H9 (cell line): Measurements from ENCODE around the gene SLC13A5. TPM values are rescaled to one million over a fixed set of nuclear protein-coding genes. Genes with fewer than 3 reads are reported as not detected.

Experiments
- DNase-seq: peaks from one replicate; pipeline ENCODE4 v3.0.0-alpha.2; 2017
- H2AFZ ChIP-seq: one replicate; pipeline ENCODE4 v1.6.1; 2013; ENCODE audit warnings: mild to moderate bottlenecking, low read length, control low read depth, moderate library complexity
- H2AK5ac ChIP-seq: 2 replicates; pipeline ENCODE4 v1.6.1; 2013; ENCODE audit warnings: low read length, control low read depth, mixed read lengths; ENCODE audit not compliant: insufficient read length
- H2BK120ac ChIP-seq: one replicate; pipeline ENCODE4 v1.6.1; 2013; ENCODE audit warnings: low read depth, mild to moderate bottlenecking, low read length, control low read depth, inconsistent platforms; ENCODE audit not compliant: poor library complexity, severe bottlenecking
- H2BK12ac ChIP-seq: 2 replicates; pipeline ENCODE4 v1.6.1; 2013; ENCODE audit warnings: low read length, control low read depth, mixed read lengths, low read depth; ENCODE audit not compliant: insufficient read length
- H2BK15ac ChIP-seq: 2 replicates; pipeline ENCODE4 v1.6.1; 2013; ENCODE audit warnings: low read depth, low read length, control low read depth
- H2BK20ac ChIP-seq: one replicate; pipeline ENCODE4 v1.6.1; 2013; ENCODE audit warnings: low read depth, mild to moderate bottlenecking, low read length, control low read depth, inconsistent platforms; ENCODE audit not compliant: poor library complexity, severe bottlenecking
- H2BK5ac ChIP-seq: 2 replicates; pipeline ENCODE4 v1.6.1; 2013; ENCODE audit warnings: low read length, control low read depth, mixed read lengths; ENCODE audit not compliant: insufficient read length
- H3K14ac ChIP-seq: 2 replicates; pipeline ENCODE4 v1.6.1; 2013; ENCODE audit warnings: low read length, control low read depth; ENCODE audit not compliant: insufficient read depth
- H3K18ac ChIP-seq: 2 replicates; pipeline ENCODE4 v1.6.1; 2013; ENCODE audit warnings: low read depth, mild to moderate bottlenecking, mixed read lengths, low read length, control low read depth; ENCODE audit not compliant: insufficient read length
- H3K23ac ChIP-seq: 2 replicates; pipeline ENCODE4 v1.6.1; 2013; ENCODE audit warnings: low read length, control low read depth, mixed read lengths, low read depth; ENCODE audit not compliant: insufficient read length
- H3K23me2 ChIP-seq: 2 replicates; pipeline ENCODE4 v1.6.1; 2013; ENCODE audit warnings: low read depth, mild to moderate bottlenecking, mixed read lengths, low read length, control low read depth; ENCODE audit not compliant: insufficient read length, poor library complexity, severe bottlenecking
- H3K27ac ChIP-seq: 2 replicates; pipeline ENCODE4 v1.5.1; 2013; ENCODE audit warnings: low read length, control low read depth, mixed read lengths, low read depth; ENCODE audit not compliant: insufficient read length
- H3K27me3 ChIP-seq: 2 replicates; pipeline ENCODE4 v1.6.1; 2013; ENCODE audit warnings: low read length, control low read depth, inconsistent platforms; ENCODE audit not compliant: insufficient read depth
- H3K4ac ChIP-seq: 2 replicates; pipeline ENCODE4 v1.6.1; 2013; ENCODE audit warnings: low read depth, mild to moderate bottlenecking, control low read depth, inconsistent platforms, low read length, moderate library complexity
- H3K4me1 ChIP-seq: 2 replicates; pipeline ENCODE4 v1.6.1; 2013; ENCODE audit warnings: low read length, control low read depth, inconsistent platforms; ENCODE audit not compliant: insufficient read depth
- H3K4me2 ChIP-seq: 2 replicates; pipeline ENCODE4 v1.6.1; 2013; ENCODE audit warnings: low read length, control low read depth, mixed read lengths; ENCODE audit not compliant: insufficient read length, insufficient read depth
- H3K56ac ChIP-seq: 2 replicates; pipeline ENCODE4 v1.6.1; 2013; ENCODE audit warnings: low read depth, mild to moderate bottlenecking, mixed read lengths, low read length, control low read depth; ENCODE audit not compliant: insufficient read length
- H3K79me1 ChIP-seq: 2 replicates; pipeline ENCODE4 v1.6.1; 2013; ENCODE audit warnings: low read depth, mild to moderate bottlenecking, moderate library complexity, low read length, control low read depth, inconsistent platforms; ENCODE audit not compliant: insufficient read depth, poor library complexity, severe bottlenecking
- H3K79me2 ChIP-seq: 2 replicates; pipeline ENCODE4 v1.6.1; 2013; ENCODE audit warnings: low read length, control low read depth, inconsistent platforms; ENCODE audit not compliant: insufficient read depth
- H3K9ac ChIP-seq: 2 replicates; pipeline ENCODE4 v1.6.1; 2013; ENCODE audit warnings: low read length, control low read depth, mixed read lengths; ENCODE audit not compliant: insufficient read length; ENCODE audit errors: extremely low read depth
- H3K9me3 ChIP-seq: one replicate; pipeline ENCODE4 v1.6.1; 2013; ENCODE audit warnings: low read depth, low read length, inconsistent platforms; ENCODE audit not compliant: control insufficient read depth
- H3T11ph ChIP-seq: one replicate; pipeline ENCODE4 v1.6.1; 2013; ENCODE audit warnings: mild to moderate bottlenecking, low read length, control low read depth, inconsistent platforms
- H4K20me1 ChIP-seq: one replicate; pipeline ENCODE4 v1.6.1; 2013; ENCODE audit not compliant: control insufficient read depth, insufficient read length, insufficient read depth
- H4K5ac ChIP-seq: 2 replicates; pipeline ENCODE4 v1.6.1; 2013; ENCODE audit warnings: low read depth, mild to moderate bottlenecking, mixed read lengths, low read length, control low read depth; ENCODE audit not compliant: insufficient read length
- H4K8ac ChIP-seq: replicated peaks from 2 replicates; pipeline ENCODE4 v1.6.1; 2013; ENCODE audit warnings: low read length, control low read depth, mixed read lengths, low read depth; ENCODE audit not compliant: insufficient read length
- H4K91ac ChIP-seq: 2 replicates; pipeline ENCODE4 v1.6.1; 2013; ENCODE audit warnings: low read depth, mild to moderate bottlenecking, moderate library complexity, mixed read lengths, low read length, control low read depth; ENCODE audit not compliant: insufficient read length
- H3K27ac Mint-ChIP-seq, 3 experiments: 2 replicates in 2 of 3; 3 replicates in 1 of 3; pipeline ENCODE4 v1.8.0; 2020 to 2021; ENCODE audit warnings: mixed read lengths in 3 of 3, mild to moderate bottlenecking in 1 of 3, moderate library complexity in 1 of 3
- H3K27me3 Mint-ChIP-seq: 2 replicates; pipeline ENCODE4 v1.8.0; 2021; ENCODE audit warnings: low read depth, mild to moderate bottlenecking, moderate library complexity, mixed read lengths
- H3K36me3 Mint-ChIP-seq, 3 experiments: 2 replicates in 2 of 3; 3 replicates in 1 of 3; pipeline ENCODE4 v1.8.0; 2020 to 2021; ENCODE audit warnings: low read depth in 3 of 3, mixed read lengths in 3 of 3; ENCODE audit not compliant: insufficient read depth in 1 of 3
- H3K4me1 Mint-ChIP-seq, 2 experiments: 2 replicates each; pipeline ENCODE4 v1.8.0; 2020; ENCODE audit warnings: mixed read lengths in 2 of 2
- H3K4me3 Mint-ChIP-seq, 2 experiments: 2 replicates in 1 of 2; 3 replicates in 1 of 2; pipeline ENCODE4 v1.8.0; 2020 to 2021; ENCODE audit warnings: mild to moderate bottlenecking in 2 of 2, mixed read lengths in 2 of 2, moderate library complexity in 1 of 2
- H3K9me3 Mint-ChIP-seq, 2 experiments: 2 replicates in 1 of 2; 3 replicates in 1 of 2; pipeline ENCODE4 v1.8.0; 2020; ENCODE audit warnings: mild to moderate bottlenecking in 2 of 2, mixed read lengths in 2 of 2, moderate library complexity in 1 of 2
- CTCF ChIP-seq: fragments of 200-600 bp; sonication (generic); conservative IDR thresholded peaks from 3 replicates; pipeline ENCODE4 v1.8.0; 2021; ENCODE audit warnings: antibody characterized with exemption, mild to moderate bottlenecking
- WGBS: extraction: QIAGEN DNeasy Blood & Tissue Kit; methylation state at CpG from one replicate; pipeline ENCODE4 v1.1.7; 2013; ENCODE audit warnings: missing lambda C conversion rate, low lambda C conversion rate, mixed read lengths; ENCODE audit not compliant: insufficient read length; ENCODE audit errors: extremely low coverage; 5-methylcytosine and 5-hydroxymethylcytosine counted together
- total RNA-seq: library from RNA; stranded (reverse); gene quantifications from 2 replicates; pipeline ENCODE4 v1.2.1, GENCODE V29; 2021

The SLC13A5 gene
- total RNA-seq, 1 experiment from 2014 or later: 1.6 TPM

GRCh38 chr17:6696906-6697305 is 16.3 kb downstream of the SLC13A5 start:
- Mint-ChIP-seq H3K4me1 (peaks cover 3 to 6% of the 10 kb centered on the region in 2 experiments; a peak in 3 of 4 replicates), H3K36me3 (no peaks in the 10 kb centered on the region), H3K27ac (no peak overlapping the region), H3K4me3 (no peak overlapping the region), H3K27me3 (peaks cover 14% of the 10 kb centered on the region), H3K9me3 (no peaks in the 10 kb centered on the region)
- H3K79me2 ChIP-seq: no peaks in the 10 kb centered on the region
- no peak overlapping the region for H3K14ac ChIP-seq
- H2BK12ac ChIP-seq: no peak overlapping the region
- no peak overlapping the region for H3K27ac ChIP-seq
- H2AK5ac ChIP-seq: no peak overlapping the region
- no peaks in the 10 kb centered on the region for H4K20me1 ChIP-seq
- no peak overlapping the region for H2BK20ac ChIP-seq
- H3K27me3 ChIP-seq: no peaks in the 10 kb centered on the region
- H3K4me2 ChIP-seq: no peak overlapping the region
- no peak overlapping the region for H3T11ph ChIP-seq
- H3K79me1 ChIP-seq: no peaks in the 10 kb centered on the region
- no peak overlapping the region for H3K4ac ChIP-seq
- H4K91ac ChIP-seq: no peak overlapping the region
- DNase-seq: no peak
- no peak overlapping the region for H2BK120ac ChIP-seq
- no peak overlapping the region for H3K18ac ChIP-seq
- no peak overlapping the region for H3K23ac ChIP-seq
- H3K4me1 ChIP-seq: no peaks in the 10 kb centered on the region
- no peak overlapping the region for H2AFZ ChIP-seq
- H2BK15ac ChIP-seq: no peak overlapping the region
- TF ChIP-seq CTCF: no peak
- no peak overlapping the region for H3K9ac ChIP-seq
- no peaks in the 10 kb centered on the region for H3K23me2 ChIP-seq
- WGBS: no CpG with 5 or more reads among the region's 5 CpGs
- H4K8ac ChIP-seq: no peak overlapping the region
- no peak overlapping the region for H2BK5ac ChIP-seq
- H3K9me3 ChIP-seq: no peaks in the 10 kb centered on the region
- no peak overlapping the region for H3K56ac ChIP-seq
- H4K5ac ChIP-seq: no peak overlapping the region
